ENCODE measurements around the gene ITGB4. TPM values are rescaled to one million over a fixed set of nuclear protein-coding genes. Genes with fewer than 3 reads are reported as not detected.

The ITGB4 gene
- total and polyA plus RNA-seq, 2 of the 13 experiments (the other 11 are each of a cell fraction or from before 2014, with no cell fraction given): 6.9 to 14.5 TPM

DNA sequence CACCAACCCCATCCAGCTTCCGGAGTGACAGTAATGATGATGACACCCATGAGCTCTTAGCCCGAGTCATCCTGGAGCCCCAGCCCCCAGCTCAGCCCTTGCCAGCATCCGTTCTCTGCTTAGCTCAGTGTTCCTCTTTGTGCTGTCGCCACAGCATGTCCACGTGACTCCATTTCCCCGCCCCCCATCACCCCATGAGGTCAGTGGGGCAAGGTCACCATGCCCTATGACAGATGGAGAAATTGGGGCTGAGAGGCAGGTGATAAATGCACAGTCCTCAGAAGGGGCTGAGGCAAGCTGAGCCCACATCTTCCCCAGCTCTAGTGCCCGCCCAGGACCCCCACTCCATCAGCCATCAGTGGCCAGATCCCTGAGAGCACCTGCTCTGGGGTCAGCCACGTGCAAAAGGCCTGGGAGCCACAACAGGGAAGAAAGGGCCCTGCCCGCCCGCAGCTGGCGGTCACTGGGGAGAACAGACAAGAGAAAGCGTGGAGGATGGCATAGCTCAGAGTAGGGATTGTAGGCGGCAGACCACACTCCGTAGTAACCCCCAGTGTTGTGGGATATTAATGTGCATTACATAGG is 17.1 kb downstream of the ITGB4 start (continued):
- TF ChIP-seq CREM (IDR thresholded peaks at IDR 0.05) (no peak), CREM (CRISPR knock-in tag; IDR thresholded peaks at IDR 0.05) (no peak), THAP9 (CRISPR knock-in tag; IDR thresholded peaks at IDR 0.05; ENCODE audit: borderline replicate concordance) (peak; percentile 58; the same call in 1 of the 2 replicates), RXRB (CRISPR knock-in tag; IDR thresholded peaks at IDR 0.05; ENCODE audit: borderline replicate concordance) (peak; percentile 83), ZNF335 (CRISPR knock-in tag; IDR thresholded peaks at IDR 0.05) (no peak), BCL6 (CRISPR knock-in tag; IDR thresholded peaks at IDR 0.05) (no peak; the same call in 1 of the 2 replicates), KLF16 (CRISPR knock-in tag; IDR thresholded peaks at IDR 0.05) (peak in 1 of 2 experiments; percentile 43; a peak in 1 of 4 replicates), SOX13 (IDR thresholded peaks at IDR 0.05) (no peak), SOX13 (CRISPR knock-in tag; conservative IDR thresholded peaks at IDR 0.05 in 1 of 2, IDR thresholded peaks at IDR 0.05 in 1 of 2) (peak in 1 of 2 experiments; percentile 50; a peak in 2 of 4 replicates), ZBTB38 (CRISPR knock-in tag; IDR thresholded peaks at IDR 0.05) (peak; percentile 69), ZNF670 (CRISPR knock-in tag; IDR thresholded peaks at IDR 0.05; ENCODE audit: borderline replicate concordance) (no peak), SMAD9 (CRISPR knock-in tag; IDR thresholded peaks at IDR 0.05) (no peak), SAP130 (CRISPR knock-in tag; IDR thresholded peaks at IDR 0.05; ENCODE audit: low read depth) (peak; percentile 80), ZBTB21 (CRISPR knock-in tag; IDR thresholded peaks at IDR 0.05) (peak; percentile 31; the same call in 1 of the 2 replicates), ZFX (CRISPR knock-in tag; IDR thresholded peaks at IDR 0.05; ENCODE audit: low read depth) (peak; percentile 38; the same call in 1 of the 2 replicates), SRSF1 (optimal IDR thresholded peaks at IDR 0.05; ENCODE audit: low read depth, low read length) (no peak), IKZF4 (CRISPR knock-in tag; IDR thresholded peaks at IDR 0.05; ENCODE audit: borderline replicate concordance, low read depth, not compliant biosample characterization) (no peak), CSRNP1 (CRISPR knock-in tag; IDR thresholded peaks at IDR 0.05) (0 out of 2 replicates have a peak, but pooled peaks have one; percentile 23), ZFP36L2 (CRISPR knock-in tag; IDR thresholded peaks at IDR 0.05) (no peak), ZNF33B (CRISPR knock-in tag; IDR thresholded peaks at IDR 0.05) (no peak)
- TF ChIP-seq, protein P1, sequence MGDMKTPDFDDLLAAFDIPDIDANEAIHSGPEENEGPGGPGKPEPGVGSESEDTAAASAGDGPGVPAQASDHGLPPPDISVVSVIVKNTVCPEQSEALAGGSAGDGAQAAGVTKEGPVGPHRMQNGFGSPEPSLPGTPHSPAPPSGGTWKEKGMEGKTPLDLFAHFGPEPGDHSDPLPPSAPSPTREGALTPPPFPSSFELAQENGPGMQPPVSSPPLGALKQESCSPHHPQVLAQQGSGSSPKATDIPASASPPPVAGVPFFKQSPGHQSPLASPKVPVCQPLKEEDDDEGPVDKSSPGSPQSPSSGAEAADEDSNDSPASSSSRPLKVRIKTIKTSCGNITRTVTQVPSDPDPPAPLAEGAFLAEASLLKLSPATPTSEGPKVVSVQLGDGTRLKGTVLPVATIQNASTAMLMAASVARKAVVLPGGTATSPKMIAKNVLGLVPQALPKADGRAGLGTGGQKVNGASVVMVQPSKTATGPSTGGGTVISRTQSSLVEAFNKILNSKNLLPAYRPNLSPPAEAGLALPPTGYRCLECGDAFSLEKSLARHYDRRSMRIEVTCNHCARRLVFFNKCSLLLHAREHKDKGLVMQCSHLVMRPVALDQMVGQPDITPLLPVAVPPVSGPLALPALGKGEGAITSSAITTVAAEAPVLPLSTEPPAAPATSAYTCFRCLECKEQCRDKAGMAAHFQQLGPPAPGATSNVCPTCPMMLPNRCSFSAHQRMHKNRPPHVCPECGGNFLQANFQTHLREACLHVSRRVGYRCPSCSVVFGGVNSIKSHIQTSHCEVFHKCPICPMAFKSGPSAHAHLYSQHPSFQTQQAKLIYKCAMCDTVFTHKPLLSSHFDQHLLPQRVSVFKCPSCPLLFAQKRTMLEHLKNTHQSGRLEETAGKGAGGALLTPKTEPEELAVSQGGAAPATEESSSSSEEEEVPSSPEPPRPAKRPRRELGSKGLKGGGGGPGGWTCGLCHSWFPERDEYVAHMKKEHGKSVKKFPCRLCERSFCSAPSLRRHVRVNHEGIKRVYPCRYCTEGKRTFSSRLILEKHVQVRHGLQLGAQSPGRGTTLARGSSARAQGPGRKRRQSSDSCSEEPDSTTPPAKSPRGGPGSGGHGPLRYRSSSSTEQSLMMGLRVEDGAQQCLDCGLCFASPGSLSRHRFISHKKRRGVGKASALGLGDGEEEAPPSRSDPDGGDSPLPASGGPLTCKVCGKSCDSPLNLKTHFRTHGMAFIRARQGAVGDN (CRISPR knock-in tag; IDR thresholded peaks at IDR 0.05): peak; percentile 89
